Thoracic aorta (tissue), 2 donors: Measurements from ENCODE around the gene HELZ. TPM values are rescaled to one million over a fixed set of nuclear protein-coding genes. Genes with fewer than 3 reads are reported as not detected.

Experiments used
- ATAC-seq: fragments of 150-250 bp; one replicate; pipeline ENCODE4 v1.8.0; 2017; ENCODE audit warnings: low read depth; ENCODE audit not compliant: insufficient number of reproducible peaks, low FRiP score
- DNase-seq: peaks from one replicate; pipeline ENCODE4 v3.0.0-alpha.2; 2020; ENCODE audit warnings: low spot score
- H3K27ac ChIP-seq, 2 donors: fragments of 200-600 bp; sonication (generic); 1 replicate in 1 of 2; 2 replicates in 1 of 2; pipeline ENCODE4 v1.5.1; 2016; ENCODE audit warnings: mild to moderate bottlenecking in 2 of 2, moderate library complexity in 2 of 2
- H3K27me3 ChIP-seq: fragments of 200-600 bp; sonication (generic); replicated peaks from 2 replicates; pipeline ENCODE4 v1.6.0; 2016; ENCODE audit warnings: mild to moderate bottlenecking; ENCODE audit not compliant: insufficient read depth
- H3K36me3 ChIP-seq: fragments of 200-600 bp; sonication (generic); one replicate; pipeline ENCODE4 v1.5.1; 2016
- H3K4me1 ChIP-seq, 2 donors: fragments of 200-600 bp; sonication (generic); 1 replicate in 1 of 2; 2 replicates in 1 of 2; pipeline versions ENCODE4 v1.5.1 to v1.6.0; 2016; ENCODE audit warnings: low read depth in 2 of 2, mild to moderate bottlenecking in 1 of 2; ENCODE audit not compliant: control insufficient read depth in 1 of 2
- H3K4me3 ChIP-seq: fragments of 200-600 bp; sonication (generic); 2 replicates; pipeline ENCODE4 v1.5.1; 2016; ENCODE audit warnings: mild to moderate bottlenecking
- H3K9me3 ChIP-seq: fragments of 200-600 bp; sonication (generic); 2 replicates; pipeline ENCODE4 v1.5.1; 2016
- total RNA-seq, 2 donors: library from RNA; depleted of rRNA; stranded (reverse); fragments of >200 nt; gene quantifications; one replicate each; pipeline versions ENCODE4 v1.1.0 to v1.2.3, GENCODE V29; 2016
- TF ChIP-seq, protein P1 (sequence below): fragments of 200-600 bp; sonication (generic); IDR thresholded peaks from one replicate; pipeline ENCODE4 v1.5.1; 2019; ENCODE audit warnings: antibody characterized with exemption

HELZ gene
- total RNA-seq, 2 donors from 2014 or later: 47.8 to 58.4 TPM

DNA sequence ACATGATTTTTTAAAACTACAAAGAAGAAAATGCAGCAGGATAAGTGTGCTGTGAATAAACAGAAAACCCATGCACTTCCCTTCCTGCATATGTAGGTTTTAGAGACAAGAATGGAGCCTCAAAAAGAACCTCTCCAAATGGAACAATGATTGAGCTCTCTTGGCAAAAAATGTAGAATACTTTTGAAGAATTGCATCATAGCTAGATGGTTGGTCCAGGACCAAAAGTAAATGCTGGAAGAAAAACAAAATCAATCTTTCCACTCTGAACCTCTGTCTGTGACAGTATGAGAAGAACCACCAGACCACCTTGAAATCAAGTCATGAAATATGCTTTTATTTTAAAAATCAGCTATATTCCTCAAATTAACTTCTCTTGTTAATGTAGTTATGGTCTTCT is 17.5 kb downstream of the HELZ start:
- TF ChIP-seq, protein P1, sequence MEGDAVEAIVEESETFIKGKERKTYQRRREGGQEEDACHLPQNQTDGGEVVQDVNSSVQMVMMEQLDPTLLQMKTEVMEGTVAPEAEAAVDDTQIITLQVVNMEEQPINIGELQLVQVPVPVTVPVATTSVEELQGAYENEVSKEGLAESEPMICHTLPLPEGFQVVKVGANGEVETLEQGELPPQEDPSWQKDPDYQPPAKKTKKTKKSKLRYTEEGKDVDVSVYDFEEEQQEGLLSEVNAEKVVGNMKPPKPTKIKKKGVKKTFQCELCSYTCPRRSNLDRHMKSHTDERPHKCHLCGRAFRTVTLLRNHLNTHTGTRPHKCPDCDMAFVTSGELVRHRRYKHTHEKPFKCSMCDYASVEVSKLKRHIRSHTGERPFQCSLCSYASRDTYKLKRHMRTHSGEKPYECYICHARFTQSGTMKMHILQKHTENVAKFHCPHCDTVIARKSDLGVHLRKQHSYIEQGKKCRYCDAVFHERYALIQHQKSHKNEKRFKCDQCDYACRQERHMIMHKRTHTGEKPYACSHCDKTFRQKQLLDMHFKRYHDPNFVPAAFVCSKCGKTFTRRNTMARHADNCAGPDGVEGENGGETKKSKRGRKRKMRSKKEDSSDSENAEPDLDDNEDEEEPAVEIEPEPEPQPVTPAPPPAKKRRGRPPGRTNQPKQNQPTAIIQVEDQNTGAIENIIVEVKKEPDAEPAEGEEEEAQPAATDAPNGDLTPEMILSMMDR: no peak
- Histone ChIP-seq H3K36me3 (peaks cover 3% of the 10 kb centered on the region), H3K9me3 (no peaks in the 10 kb centered on the region), H3K27ac (no peak overlapping the region), H3K4me1 (peaks cover 4 to 10% of the 10 kb centered on the region in 2 donors), H3K27me3 (no peaks in the 10 kb centered on the region), H3K4me3 (no peak overlapping the region)
- no peak for DNase-seq
- no peak for ATAC-seq

DNA sequence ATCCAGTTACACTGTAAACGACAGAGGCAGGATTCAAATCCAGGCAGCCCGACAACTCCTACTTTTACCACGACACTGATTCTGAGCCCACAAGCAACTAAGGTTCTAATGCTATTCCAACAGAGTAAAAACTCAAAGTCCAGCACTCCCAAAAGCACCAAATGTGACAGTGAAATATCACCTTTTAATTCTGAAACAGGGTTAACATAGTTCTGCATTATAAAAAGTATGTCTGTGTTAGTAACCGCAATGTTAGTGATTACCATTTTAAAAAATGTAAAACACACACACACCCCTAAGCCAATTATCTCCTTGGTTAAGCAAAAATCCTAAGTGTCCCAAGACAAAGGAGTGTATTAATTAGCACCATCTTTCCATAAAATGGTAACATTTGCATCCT is 19.7 kb downstream of the HELZ start:
- DNase-seq (no peak), ATAC-seq (no peak)
- Histone ChIP-seq H3K9me3 (no peaks in the 10 kb centered on the region), H3K4me1 (peaks cover 4 to 10% of the 10 kb centered on the region in 2 donors), H3K27me3 (no peaks in the 10 kb centered on the region), H3K27ac (no peak overlapping the region), H3K36me3 (peaks cover 6% of the 10 kb centered on the region), H3K4me3 (no peak overlapping the region)
- TF ChIP-seq, protein P1: no peak

DNA sequence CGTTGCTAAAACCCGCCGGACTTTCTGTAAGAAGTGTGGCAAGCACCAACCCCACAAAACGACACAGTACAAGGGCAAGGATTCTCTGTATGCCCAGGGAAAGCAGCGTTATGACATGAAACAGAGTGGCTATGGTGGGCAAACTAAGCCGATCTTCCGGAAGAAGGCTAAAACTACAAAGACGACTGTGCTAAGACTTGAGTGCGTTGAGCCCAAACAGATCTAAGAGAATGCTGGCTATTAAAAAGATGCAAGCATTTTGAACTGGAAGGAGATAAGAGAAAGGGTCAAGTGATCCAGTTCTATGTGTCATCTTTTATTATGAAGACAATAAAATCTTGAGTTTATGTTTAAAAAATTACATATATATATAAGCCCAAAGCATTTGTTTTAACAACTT is 20.3 kb downstream of the HELZ start:
- ATAC-seq: no peak
- H3K27ac ChIP-seq: no peak overlapping the region
- H3K4me1 ChIP-seq: peaks cover 4 to 10% of the 10 kb centered on the region in 2 donors
- no peak overlapping the region for H3K4me3 ChIP-seq
- H3K9me3 ChIP-seq: no peaks in the 10 kb centered on the region
- TF ChIP-seq, protein P1: no peak
- no peaks in the 10 kb centered on the region for H3K27me3 ChIP-seq
- no peak for DNase-seq
- peaks cover 6% of the 10 kb centered on the region for H3K36me3 ChIP-seq

DNA sequence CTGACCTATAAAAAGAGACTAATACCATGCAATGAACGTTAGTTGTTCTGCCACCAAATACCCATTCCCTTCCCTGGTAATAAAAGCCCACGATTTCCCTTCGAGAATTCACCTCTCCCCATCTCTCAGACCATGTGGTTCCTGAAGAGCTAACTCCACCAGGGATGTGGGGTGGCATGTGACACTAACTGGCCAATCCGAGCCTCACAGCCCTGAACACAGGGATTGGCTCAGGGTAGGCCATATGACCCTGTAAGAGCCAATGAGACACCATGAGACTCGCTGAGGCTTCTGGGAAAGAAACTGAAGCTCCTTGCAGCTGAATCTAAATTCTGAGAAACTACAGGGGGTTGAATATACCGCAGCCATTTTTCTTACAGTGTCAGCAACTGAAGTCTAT is 21.1 kb downstream of the HELZ start:
- ATAC-seq (no peak), DNase-seq (no peak)
- TF ChIP-seq, protein P1: no peak
- H3K27me3 ChIP-seq: no peaks in the 10 kb centered on the region
- peaks cover 6% of the 10 kb centered on the region for H3K36me3 ChIP-seq
- no peaks in the 10 kb centered on the region for H3K9me3 ChIP-seq
- H3K27ac ChIP-seq: no peak overlapping the region
- H3K4me3 ChIP-seq: no peak overlapping the region
- peaks cover 4 to 10% of the 10 kb centered on the region in 2 donors for H3K4me1 ChIP-seq

DNA sequence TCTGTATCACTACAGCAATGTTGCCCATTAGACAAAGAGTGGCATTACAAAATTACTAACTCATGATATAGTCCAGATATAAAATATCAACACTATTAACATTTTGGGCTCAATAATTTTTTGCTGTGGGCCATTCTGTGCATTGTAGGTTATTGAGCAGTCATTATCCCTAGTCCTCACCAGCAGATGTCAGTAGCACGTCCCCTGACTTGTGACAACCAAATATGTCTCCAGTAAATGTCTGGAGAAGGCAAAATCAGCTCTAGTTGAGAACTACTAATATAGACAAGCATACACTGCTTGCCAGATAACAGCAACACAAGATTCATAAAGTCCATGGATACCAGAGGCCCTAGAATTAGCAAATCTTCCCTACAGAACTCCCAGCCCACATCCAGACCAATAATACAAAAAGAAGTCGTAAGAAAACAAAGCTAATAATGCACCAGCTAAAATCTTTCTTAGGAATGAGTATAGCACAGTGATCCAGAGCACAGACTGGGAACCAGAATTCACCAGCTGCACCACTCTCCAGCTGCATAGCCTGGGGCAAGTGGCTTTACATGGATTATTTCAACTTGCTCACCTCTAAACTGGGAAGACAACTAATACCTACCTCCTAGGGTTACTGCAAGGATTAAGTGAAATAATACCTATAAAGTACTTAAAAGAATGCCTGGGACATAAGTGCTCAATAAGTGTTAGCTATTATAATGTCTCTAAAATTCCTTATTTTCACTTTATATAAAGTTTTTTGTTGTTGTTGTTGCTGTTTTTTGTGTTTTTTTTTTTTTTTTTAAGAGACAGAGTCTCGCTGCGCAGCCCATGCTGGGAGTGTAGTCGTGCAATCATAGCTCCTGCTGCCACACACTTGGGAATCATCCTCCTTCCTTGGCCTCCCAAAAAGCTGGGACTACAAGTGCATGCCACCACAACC is 23.7 kb downstream of the HELZ start:
- Histone ChIP-seq H3K27me3 (no peaks in the 10 kb centered on the region), H3K36me3 (peaks cover 16% of the 10 kb centered on the region), H3K4me1 (no peaks in the 10 kb centered on the region), H3K9me3 (no peaks in the 10 kb centered on the region), H3K4me3 (no peak overlapping the region), H3K27ac (no peak overlapping the region)
- DNase-seq (no peak), ATAC-seq (no peak)
- TF ChIP-seq, protein P1: peak; percentile 32
